Nephron progenitor cell (in vitro differentiated cells): ENCODE measurements around the gene TNFRSF14.

Source experiments
- DNase-seq: peaks from one replicate; pipeline ENCODE4 v3.0.0; 2021
- H3K27ac Mint-ChIP-seq: 2 replicates; pipeline ENCODE4 v1.8.0; 2021; ENCODE audit warnings: mild to moderate bottlenecking, moderate library complexity, mixed read lengths
- H3K27me3 Mint-ChIP-seq: 2 replicates; pipeline ENCODE4 v1.8.0; 2021; ENCODE audit warnings: mild to moderate bottlenecking, low read depth, mixed read lengths; ENCODE audit not compliant: poor library complexity
- H3K36me3 Mint-ChIP-seq: 2 replicates; pipeline ENCODE4 v1.8.0; 2021; ENCODE audit warnings: low read depth, mixed read lengths
- H3K4me1 Mint-ChIP-seq: 2 replicates; pipeline ENCODE4 v1.8.0; 2021; ENCODE audit warnings: mixed read lengths
- H3K4me3 Mint-ChIP-seq: 2 replicates; pipeline ENCODE4 v1.8.0; 2021; ENCODE audit warnings: mild to moderate bottlenecking, moderate library complexity, mixed read lengths
- H3K9me3 Mint-ChIP-seq: 2 replicates; pipeline ENCODE4 v1.8.0; 2021; ENCODE audit warnings: mild to moderate bottlenecking, moderate library complexity, mixed read lengths
- TF ChIP-seq, protein P1 (sequence below): fragments of 200-600 bp; sonication (generic); IDR thresholded peaks from 2 replicates; pipeline ENCODE4 v1.5.0; 2021; ENCODE audit warnings: antibody characterized with exemption

TNFRSF14 gene

DNA sequence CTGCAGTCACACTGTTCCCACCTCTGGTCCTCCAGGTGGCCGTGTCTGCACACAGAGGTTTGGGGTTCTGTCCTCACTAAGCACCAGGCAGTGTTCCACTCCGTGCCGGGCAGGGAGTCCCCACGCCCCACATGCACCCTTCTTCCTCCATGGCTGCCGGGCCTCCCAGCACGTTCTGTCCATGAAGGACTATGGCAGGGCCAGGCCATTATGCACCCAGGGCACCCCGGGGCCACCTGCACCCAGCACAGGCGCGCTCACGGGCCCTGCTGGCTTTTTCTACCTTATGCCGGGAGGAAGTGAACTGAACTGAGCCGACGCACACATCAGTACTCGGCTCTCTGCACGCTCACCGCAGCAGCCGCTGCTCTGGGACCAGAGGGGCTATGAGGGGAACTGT, 40.0 kb upstream of the TNFRSF14 start:
- H3K27ac Mint-ChIP-seq, result no peak overlapping the region
- no peaks in the 10 kb centered on the region for H3K9me3 Mint-ChIP-seq
- no peak overlapping the region for H3K4me3 Mint-ChIP-seq
- H3K36me3 Mint-ChIP-seq, result peaks cover 16% of the 10 kb centered on the region
- peaks cover 7% of the 10 kb centered on the region for H3K4me1 Mint-ChIP-seq
- TF ChIP-seq, protein P1, sequence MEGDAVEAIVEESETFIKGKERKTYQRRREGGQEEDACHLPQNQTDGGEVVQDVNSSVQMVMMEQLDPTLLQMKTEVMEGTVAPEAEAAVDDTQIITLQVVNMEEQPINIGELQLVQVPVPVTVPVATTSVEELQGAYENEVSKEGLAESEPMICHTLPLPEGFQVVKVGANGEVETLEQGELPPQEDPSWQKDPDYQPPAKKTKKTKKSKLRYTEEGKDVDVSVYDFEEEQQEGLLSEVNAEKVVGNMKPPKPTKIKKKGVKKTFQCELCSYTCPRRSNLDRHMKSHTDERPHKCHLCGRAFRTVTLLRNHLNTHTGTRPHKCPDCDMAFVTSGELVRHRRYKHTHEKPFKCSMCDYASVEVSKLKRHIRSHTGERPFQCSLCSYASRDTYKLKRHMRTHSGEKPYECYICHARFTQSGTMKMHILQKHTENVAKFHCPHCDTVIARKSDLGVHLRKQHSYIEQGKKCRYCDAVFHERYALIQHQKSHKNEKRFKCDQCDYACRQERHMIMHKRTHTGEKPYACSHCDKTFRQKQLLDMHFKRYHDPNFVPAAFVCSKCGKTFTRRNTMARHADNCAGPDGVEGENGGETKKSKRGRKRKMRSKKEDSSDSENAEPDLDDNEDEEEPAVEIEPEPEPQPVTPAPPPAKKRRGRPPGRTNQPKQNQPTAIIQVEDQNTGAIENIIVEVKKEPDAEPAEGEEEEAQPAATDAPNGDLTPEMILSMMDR, result no peak
- DNase-seq, result no peak
- H3K27me3 Mint-ChIP-seq, result no peaks in the 10 kb centered on the region

DNA sequence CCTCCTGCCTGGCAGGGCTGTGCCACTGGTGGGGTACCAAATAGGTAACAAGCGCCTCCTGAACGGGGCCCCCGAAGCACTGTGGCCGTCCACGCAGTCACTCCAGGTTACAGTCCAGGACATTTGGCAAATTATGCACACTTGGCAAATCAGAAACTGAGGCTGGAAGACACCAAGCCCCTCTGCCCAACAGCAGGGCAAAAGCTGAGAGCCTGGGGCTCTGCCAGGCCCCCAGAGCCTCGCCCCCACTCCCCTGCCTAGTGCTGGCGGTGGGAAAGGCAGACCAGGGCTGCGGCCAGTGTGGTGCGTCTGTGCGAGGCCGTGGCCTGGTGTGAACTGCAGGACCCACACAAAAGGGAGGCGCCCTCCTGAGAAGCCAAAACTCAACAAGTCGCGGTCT, 39.2 kb upstream of the TNFRSF14 start:
- DNase-seq, result no peak
- H3K27ac Mint-ChIP-seq, result no peak overlapping the region
- no peaks in the 10 kb centered on the region for H3K27me3 Mint-ChIP-seq

DNA sequence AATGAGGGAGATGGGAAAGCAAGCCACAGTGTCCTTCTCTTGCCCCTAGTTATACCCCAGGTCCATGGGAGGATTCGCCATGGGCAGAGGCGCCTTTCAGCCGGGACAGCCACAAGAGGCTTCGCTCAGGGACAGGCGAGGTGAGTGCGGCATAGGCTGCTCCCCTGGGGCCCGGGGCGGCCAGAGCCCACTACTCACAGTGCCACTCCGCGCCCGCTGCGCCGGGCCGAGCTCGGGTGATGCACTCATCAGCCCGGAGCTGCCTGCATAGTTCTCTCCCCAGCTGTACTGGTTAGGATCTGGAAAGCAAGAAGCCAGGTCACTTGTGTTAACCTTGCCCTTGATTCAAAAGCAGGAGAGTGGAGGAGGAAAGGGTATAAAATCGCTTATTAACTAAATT, 38.2 kb upstream of the TNFRSF14 start:
- Mint-ChIP-seq H3K36me3 (peaks cover 13% of the 10 kb centered on the region), H3K27me3 (no peaks in the 10 kb centered on the region), H3K4me3 (no peak overlapping the region), H3K27ac (no peak overlapping the region), H3K9me3 (no peaks in the 10 kb centered on the region), H3K4me1 (peaks cover 12% of the 10 kb centered on the region)
- no peak for DNase-seq
- TF ChIP-seq, protein P1, result no peak

More for the DNA sequence above, 39.2 kb upstream of the TNFRSF14 start:
- Mint-ChIP-seq H3K36me3 (peaks cover 13% of the 10 kb centered on the region), H3K4me3 (no peak overlapping the region), H3K4me1 (peaks cover 7% of the 10 kb centered on the region), H3K9me3 (no peaks in the 10 kb centered on the region)
- TF ChIP-seq, protein P1, result no peak

DNA sequence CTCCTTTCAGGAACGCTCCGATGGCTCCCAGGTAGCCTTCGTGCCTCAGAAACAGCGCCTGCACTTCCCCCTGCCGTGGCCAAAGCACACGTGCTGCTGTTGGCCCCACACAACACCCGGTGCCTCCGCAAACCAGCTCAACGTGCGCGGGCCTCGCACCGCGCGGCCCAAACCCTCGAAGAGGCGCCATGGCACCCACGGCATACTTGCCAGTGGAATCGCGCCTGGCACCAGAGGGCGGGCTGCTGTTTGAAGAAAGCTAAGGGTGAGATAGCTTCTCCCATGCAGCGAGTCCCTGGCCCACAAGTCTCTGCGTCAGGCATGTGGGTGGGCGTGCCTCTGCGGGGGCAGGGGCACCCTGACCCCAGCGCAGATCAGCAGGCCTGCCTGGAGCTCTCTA, 37.6 kb upstream of the TNFRSF14 start:
- Mint-ChIP-seq H3K36me3 (peaks cover 13% of the 10 kb centered on the region), H3K4me1 (peaks cover 16% of the 10 kb centered on the region), H3K27me3 (no peaks in the 10 kb centered on the region), H3K9me3 (no peaks in the 10 kb centered on the region), H3K4me3 (no peak overlapping the region), H3K27ac (no peak overlapping the region)
- DNase-seq, result no peak
- TF ChIP-seq, protein P1, result no peak

DNA sequence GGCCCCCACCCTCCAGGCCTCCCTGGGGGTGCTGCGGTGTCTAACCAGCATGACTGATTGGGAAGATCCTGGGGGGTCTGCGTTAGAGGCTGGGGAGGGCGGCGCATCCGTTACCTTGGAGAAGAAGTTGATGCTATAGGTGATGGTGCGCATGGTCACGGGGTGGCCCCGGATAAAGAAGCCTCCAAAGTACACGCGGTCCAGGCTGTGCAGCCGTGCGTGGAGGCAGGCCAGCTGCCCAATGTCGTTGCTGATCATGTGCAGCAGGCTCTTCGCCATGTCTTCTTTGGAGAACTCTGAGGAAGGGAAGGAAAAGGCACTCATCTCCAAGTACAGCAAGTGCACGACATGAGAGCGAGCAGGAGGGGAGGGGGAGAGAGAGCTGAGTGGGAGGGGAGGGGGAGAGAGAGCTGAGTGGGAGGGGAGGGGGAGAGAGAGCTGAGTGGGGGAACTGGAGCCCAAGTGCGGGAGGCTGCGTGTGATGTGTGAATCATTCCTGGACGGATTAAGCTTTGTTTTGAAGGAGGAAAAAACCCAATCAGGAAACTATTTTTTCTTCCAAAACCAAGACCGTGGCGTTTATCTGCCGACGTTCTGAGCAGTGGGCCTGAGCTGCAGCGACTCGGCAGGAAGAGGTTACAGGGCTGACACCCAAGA, 37.0 kb upstream of the TNFRSF14 start:
- H3K27ac Mint-ChIP-seq, result no peak overlapping the region
- H3K4me1 Mint-ChIP-seq, result peaks cover 21% of the 10 kb centered on the region
- TF ChIP-seq, protein P1, result no peak
- H3K36me3 Mint-ChIP-seq, result peaks cover 13% of the 10 kb centered on the region
- H3K27me3 Mint-ChIP-seq, result no peaks in the 10 kb centered on the region
- no peak for DNase-seq
- H3K9me3 Mint-ChIP-seq, result no peaks in the 10 kb centered on the region
- H3K4me3 Mint-ChIP-seq, result no peak overlapping the region

DNA sequence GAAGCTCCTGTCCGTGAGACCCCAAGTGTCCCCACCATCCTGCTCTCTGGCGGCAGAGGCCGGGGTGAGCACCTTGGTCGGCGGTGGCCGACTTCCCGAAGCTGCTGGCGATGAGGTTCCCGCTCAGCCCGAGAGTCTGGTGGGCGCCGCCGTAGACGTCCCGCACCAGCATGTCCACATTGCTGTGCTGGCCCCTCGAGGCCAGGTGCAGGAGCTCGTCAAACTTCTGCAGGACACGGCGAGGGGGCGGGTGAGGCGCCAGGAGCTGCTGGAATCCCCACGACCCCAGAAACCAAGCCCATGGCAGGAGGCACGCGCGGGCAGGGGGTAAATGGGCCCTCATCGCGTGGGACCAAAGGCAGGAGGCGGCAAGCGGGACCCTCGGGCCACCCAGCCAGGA, 36.4 kb upstream of the TNFRSF14 start:
- Mint-ChIP-seq H3K4me1 (peaks cover 27% of the 10 kb centered on the region), H3K36me3 (peaks cover 13% of the 10 kb centered on the region), H3K9me3 (no peaks in the 10 kb centered on the region), H3K27me3 (no peaks in the 10 kb centered on the region), H3K4me3 (no peak overlapping the region), H3K27ac (no peak overlapping the region)
- DNase-seq, result no peak
- TF ChIP-seq, protein P1, result no peak
